ENCODE results near the gene USB1.

- TF ChIP-seq, protein P1, sequence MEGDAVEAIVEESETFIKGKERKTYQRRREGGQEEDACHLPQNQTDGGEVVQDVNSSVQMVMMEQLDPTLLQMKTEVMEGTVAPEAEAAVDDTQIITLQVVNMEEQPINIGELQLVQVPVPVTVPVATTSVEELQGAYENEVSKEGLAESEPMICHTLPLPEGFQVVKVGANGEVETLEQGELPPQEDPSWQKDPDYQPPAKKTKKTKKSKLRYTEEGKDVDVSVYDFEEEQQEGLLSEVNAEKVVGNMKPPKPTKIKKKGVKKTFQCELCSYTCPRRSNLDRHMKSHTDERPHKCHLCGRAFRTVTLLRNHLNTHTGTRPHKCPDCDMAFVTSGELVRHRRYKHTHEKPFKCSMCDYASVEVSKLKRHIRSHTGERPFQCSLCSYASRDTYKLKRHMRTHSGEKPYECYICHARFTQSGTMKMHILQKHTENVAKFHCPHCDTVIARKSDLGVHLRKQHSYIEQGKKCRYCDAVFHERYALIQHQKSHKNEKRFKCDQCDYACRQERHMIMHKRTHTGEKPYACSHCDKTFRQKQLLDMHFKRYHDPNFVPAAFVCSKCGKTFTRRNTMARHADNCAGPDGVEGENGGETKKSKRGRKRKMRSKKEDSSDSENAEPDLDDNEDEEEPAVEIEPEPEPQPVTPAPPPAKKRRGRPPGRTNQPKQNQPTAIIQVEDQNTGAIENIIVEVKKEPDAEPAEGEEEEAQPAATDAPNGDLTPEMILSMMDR (conservative IDR thresholded peaks at IDR 0.05; ENCODE audit: low read depth in 2 of 2), result no peak
- no peak for TF ChIP-seq ETS1 (IDR thresholded peaks at IDR 0.05)
- TF ChIP-seq JUNB (IDR thresholded peaks at IDR 0.05; ENCODE audit: unreplicated experiment), result no peak
- TF ChIP-seq POLR2AphosphoS5 (IDR thresholded peaks at IDR 0.05; ENCODE audit: low read depth), result no peak
- TF ChIP-seq EZH2 (IDR thresholded peaks at IDR 0.05; ENCODE audit: low read depth, unreplicated experiment), result no peak
- no peak for TF ChIP-seq CREB1 (CRISPR knock-in tag; IDR thresholded peaks at IDR 0.05; ENCODE audit: low read depth)
These were observed 6.8 kb upstream of the USB1 start for GRCh38 chr16:57994361-57994760.

All from GM23338 (cell line).